HEK293 (cell line): Measurements from ENCODE around the gene MBD1.

ENCODE experiments used
- TRIM28 ChIP-seq: IDR thresholded peaks from 2 replicates; pipeline ENCODE4 v1.6.1; 2011; ENCODE audit warnings: low read length, control low read depth, borderline replicate concordance
- ZBTB11 ChIP-seq: fragments of 450-650 bp; formaldehyde crosslinking; conservative IDR thresholded peaks from 2 replicates; pipeline ENCODE4 v1.5.1; 2016; ENCODE audit warnings: low read depth, missing biosample characterization, missing genetic modification characterization
- ZFP37 ChIP-seq: fragments of 450-650 bp; formaldehyde crosslinking; IDR thresholded peaks from 2 replicates; pipeline ENCODE4 v1.5.1; 2016; ENCODE audit warnings: missing biosample characterization, missing genetic modification characterization
- ZNF10 ChIP-seq: fragments of 450-650 bp; formaldehyde crosslinking; IDR thresholded peaks from 2 replicates; pipeline ENCODE4 v1.5.1; 2017; ENCODE audit warnings: missing biosample characterization, missing genetic modification characterization
- TF ChIP-seq, protein P1 (sequence below): fragments of 450-650 bp; formaldehyde crosslinking; IDR thresholded peaks from 2 replicates; pipeline ENCODE4 v1.5.1; 2016; ENCODE audit warnings: missing biosample characterization, missing genetic modification characterization

DNA sequence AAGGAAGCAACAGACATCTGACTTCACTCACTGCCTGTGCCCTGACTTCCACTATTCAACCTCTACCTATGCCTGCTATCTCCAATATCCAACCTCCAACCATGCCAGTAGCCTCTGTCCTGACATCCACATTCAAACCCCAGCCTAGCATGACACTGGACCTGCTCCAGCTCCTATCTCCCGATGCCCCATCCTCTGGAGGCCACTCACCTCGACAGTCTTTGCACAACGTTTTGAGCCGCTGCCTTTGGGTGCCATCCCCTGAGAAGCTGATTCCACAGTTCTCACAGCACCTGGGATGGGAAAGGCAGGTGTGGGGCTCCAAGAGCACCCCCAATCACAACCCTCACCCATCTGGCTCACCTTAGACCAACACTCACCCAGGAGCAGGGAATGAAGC, 4.9 kb downstream of the MBD1 start:
- TF ChIP-seq ZNF10 (tag by site-specific recombination), result no peak
- no peak for TF ChIP-seq ZBTB11 (tag by site-specific recombination)
- no peak for TF ChIP-seq ZFP37 (tag by site-specific recombination)
- TF ChIP-seq TRIM28, result no peak
- TF ChIP-seq, protein P1, sequence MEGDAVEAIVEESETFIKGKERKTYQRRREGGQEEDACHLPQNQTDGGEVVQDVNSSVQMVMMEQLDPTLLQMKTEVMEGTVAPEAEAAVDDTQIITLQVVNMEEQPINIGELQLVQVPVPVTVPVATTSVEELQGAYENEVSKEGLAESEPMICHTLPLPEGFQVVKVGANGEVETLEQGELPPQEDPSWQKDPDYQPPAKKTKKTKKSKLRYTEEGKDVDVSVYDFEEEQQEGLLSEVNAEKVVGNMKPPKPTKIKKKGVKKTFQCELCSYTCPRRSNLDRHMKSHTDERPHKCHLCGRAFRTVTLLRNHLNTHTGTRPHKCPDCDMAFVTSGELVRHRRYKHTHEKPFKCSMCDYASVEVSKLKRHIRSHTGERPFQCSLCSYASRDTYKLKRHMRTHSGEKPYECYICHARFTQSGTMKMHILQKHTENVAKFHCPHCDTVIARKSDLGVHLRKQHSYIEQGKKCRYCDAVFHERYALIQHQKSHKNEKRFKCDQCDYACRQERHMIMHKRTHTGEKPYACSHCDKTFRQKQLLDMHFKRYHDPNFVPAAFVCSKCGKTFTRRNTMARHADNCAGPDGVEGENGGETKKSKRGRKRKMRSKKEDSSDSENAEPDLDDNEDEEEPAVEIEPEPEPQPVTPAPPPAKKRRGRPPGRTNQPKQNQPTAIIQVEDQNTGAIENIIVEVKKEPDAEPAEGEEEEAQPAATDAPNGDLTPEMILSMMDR (tag by site-specific recombination), result no peak
